ENCODE measurements around the gene CD6.
"Not testable (repeated sequence)": the region's sequence is repeated elsewhere in the genome, so short reads cannot be mapped to it uniquely, and the experiment has no call there.

Gene CD6

GRCh38 chr11:60970890-60971289 is 590 bp upstream of the CD6 start:
- Histone ChIP-seq H3K27me3 (ENCODE audit: insufficient read depth, poor library complexity, severe bottlenecking) (peaks cover 9% of the 10 kb centered on the region), H3K27ac (replicated peaks) (no peak overlapping the region), H3K4me3 (replicated peaks; ENCODE audit: insufficient read depth, low read length) (no peak overlapping the region)
- TF ChIP-seq SPI1 (IDR thresholded peaks at IDR 0.05; ENCODE audit: borderline replicate concordance, low read depth) (no peak), CTCF (IDR thresholded peaks at IDR 0.05; ENCODE audit: insufficient read depth, low read length) (no peak), POLR2AphosphoS5 (IDR thresholded peaks at IDR 0.05; ENCODE audit: low read depth) (no peak), GABPA (IDR thresholded peaks at IDR 0.05; ENCODE audit: low read depth) (no peak)
- no peak for DNase-seq (ENCODE audit: low read depth in 1 of 2, low spot score in 1 of 2)

- H3K27ac ChIP-seq (replicated peaks) = no peak overlapping the region
- DNase-seq (ENCODE audit: low read depth in 1 of 2, low spot score in 1 of 2) = no peak
- no peak for TF ChIP-seq REST (IDR thresholded peaks at IDR 0.05; ENCODE audit: insufficient replicate concordance, low read depth)
- TF ChIP-seq CTCF (IDR thresholded peaks at IDR 0.05; ENCODE audit: insufficient read depth, low read length) = no peak
- TF ChIP-seq SPI1 (IDR thresholded peaks at IDR 0.05; ENCODE audit: borderline replicate concordance, low read depth) = no peak
- TF ChIP-seq POLR2AphosphoS5 (IDR thresholded peaks at IDR 0.05; ENCODE audit: low read depth) = no peak
- TF ChIP-seq GABPA (IDR thresholded peaks at IDR 0.05; ENCODE audit: low read depth) = no peak
- no peak overlapping the region for H3K4me3 ChIP-seq (replicated peaks; ENCODE audit: insufficient read depth, low read length)
- H3K27me3 ChIP-seq (ENCODE audit: insufficient read depth, poor library complexity, severe bottlenecking) = peaks cover 5% of the 10 kb centered on the region
Observed at GRCh38 chr11:60972182-60973030, 926 bp downstream of the CD6 start.

- Histone ChIP-seq H3K27ac (replicated peaks) (no peak overlapping the region), H3K4me3 (replicated peaks; ENCODE audit: insufficient read depth, low read length) (no peak overlapping the region), H3K27me3 (ENCODE audit: insufficient read depth, poor library complexity, severe bottlenecking) (peaks cover 5% of the 10 kb centered on the region)
- DNase-seq (ENCODE audit: low read depth in 1 of 2, low spot score in 1 of 2) = no peak
- TF ChIP-seq GABPA (IDR thresholded peaks at IDR 0.05; ENCODE audit: low read depth) (no peak), CTCF (IDR thresholded peaks at IDR 0.05; ENCODE audit: insufficient read depth, low read length) (no peak), SPI1 (IDR thresholded peaks at IDR 0.05; ENCODE audit: borderline replicate concordance, low read depth) (no peak), REST (IDR thresholded peaks at IDR 0.05; ENCODE audit: insufficient replicate concordance, low read depth) (no peak), POLR2AphosphoS5 (IDR thresholded peaks at IDR 0.05; ENCODE audit: low read depth) (no peak)
Observed at GRCh38 chr11:60973699-60974098, 2.2 kb downstream of the CD6 start.

GRCh38 chr11:60974316-60974715 is 2.8 kb downstream of the CD6 start:
- H3K27ac ChIP-seq (replicated peaks); DNase-seq (ENCODE audit: low read depth in 1 of 2, low spot score in 1 of 2); H3K4me3 ChIP-seq (replicated peaks; ENCODE audit: insufficient read depth, low read length); H3K27me3 ChIP-seq (ENCODE audit: insufficient read depth, poor library complexity, severe bottlenecking): not testable (repeated sequence)

Data from HL-60 (cell line).